Colon (tissue), 2 donors: Measurements from ENCODE around the gene MET.

Experiments used
- FAIRE-seq: peaks from 2 replicates; lab custom pipeline; 2012; peaks lifted over from hg19 to GRCh38; lab: Jason Lieb, UNC
- donor health status: control.
- donor health status: control.

Gene MET

GRCh38 chr7:116785843-116786242 lies 113.8 kb downstream of the MET start:
- no peak for FAIRE-seq

- no peak for FAIRE-seq
Measured at GRCh38 chr7:116786791-116787443, 114.9 kb downstream of the MET start.

DNA sequence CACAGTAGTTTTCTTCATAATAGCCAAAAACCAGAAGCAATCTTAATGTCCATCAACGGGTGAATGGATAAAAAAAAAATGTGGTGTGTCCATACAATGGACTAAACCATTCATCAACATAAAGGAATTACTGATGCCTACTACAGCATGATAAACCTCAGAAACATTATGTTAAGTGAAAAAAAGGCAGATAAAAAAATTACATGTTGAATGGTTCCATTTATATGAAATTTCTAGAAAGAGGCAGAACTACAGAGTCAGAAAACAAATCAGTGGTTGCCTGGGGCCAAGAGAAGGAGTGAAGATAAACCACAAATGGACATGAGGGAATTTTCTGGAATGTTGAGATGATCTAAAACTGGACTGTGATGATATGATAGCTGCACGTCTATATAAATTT lies 115.9 kb downstream of the MET start:
- no peak for FAIRE-seq

DNA sequence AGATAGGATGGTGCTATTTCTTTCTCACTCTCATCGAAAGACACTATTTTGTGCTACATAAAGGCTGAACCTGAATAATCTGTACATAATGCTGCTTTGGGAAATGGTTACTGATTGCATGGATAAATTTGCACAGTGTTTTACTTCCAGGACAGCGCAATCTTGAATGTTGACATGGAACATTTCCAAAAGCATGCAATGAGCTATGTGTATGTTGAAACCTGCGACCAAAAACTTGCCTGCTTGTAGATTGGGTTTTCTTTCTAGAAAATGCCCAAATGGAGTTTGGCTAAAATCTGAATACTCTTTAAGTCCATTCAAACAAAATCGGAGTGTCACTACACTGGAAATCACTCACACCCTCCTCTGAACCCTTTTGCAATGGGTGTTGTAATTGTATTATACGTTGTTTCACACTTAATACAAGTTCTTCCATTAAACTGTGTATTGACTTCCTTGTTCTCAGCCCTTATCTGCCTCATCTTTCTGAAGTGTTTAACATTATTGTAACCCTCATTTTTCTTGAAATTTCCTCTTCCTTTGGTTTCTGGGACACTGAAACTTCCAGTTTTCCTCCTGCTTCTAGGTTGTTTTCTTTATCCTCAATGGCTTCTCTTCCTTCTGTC lies 116.7 kb downstream of the MET start:
- FAIRE-seq: no peak

- no peak for FAIRE-seq
Measured at GRCh38 chr7:116790025-116790424, 118.0 kb downstream of the MET start.

DNA sequence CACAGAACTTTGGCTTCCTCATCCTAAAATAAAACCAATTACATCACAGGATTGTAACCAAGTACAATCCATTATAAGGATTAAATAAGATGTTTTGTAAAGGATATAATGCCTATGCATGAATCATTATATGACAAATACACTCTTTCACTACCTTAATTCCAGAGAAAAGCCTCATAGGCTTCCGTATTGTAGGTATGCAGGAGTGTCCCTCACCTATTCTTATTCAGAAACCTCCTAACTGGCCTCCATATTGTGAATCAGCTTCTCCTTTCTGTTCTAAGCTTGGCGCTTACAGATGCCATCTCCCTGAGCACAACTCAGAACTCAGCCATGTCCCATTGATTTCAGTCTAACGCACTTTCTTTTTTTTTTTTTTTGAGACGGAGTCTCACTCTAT lies 120.8 kb downstream of the MET start:
- no peak for FAIRE-seq

- FAIRE-seq: no peak
Measured at GRCh38 chr7:116793795-116794340, 121.9 kb downstream of the MET start.

DNA sequence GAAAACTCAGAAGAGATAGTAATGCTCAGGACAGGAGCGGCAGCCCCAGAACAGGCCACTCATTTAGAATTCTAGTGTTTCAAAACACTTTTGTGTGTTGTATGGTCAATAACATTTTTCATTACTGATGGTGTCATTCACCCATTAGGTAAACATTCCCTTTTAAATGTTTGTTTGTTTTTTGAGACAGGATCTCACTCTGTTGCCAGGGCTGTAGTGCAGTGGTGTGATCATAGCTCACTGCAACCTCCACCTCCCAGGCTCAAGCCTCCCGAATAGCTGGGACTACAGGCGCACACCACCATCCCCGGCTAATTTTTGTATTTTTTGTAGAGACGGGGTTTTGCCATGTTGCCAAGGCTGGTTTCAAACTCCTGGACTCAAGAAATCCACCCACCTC lies 124.5 kb downstream of the MET start:
- no peak for FAIRE-seq

GRCh38 chr7:116797612-116798011 lies 125.6 kb downstream of the MET start:
- peak; percentile 82 for FAIRE-seq

DNA sequence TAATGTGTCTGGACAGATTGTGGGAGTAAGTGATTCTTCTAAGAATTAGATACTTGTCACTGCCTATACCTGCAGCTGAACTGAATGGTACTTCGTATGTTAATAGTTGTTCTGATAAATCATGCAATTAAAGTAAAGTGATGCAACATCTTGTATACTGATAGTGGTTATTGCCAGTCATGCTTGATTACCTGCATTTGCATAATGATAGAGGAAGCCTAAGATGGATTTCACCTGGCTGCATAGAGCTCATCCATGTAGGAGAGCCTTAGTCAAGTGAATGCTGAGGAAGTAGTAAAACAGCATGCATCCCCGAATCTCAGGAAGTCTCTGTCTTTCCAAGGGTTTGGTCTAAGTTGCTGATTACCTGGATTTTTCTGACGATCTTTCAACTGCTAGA lies 126.2 kb downstream of the MET start:
- no peak for FAIRE-seq

DNA sequence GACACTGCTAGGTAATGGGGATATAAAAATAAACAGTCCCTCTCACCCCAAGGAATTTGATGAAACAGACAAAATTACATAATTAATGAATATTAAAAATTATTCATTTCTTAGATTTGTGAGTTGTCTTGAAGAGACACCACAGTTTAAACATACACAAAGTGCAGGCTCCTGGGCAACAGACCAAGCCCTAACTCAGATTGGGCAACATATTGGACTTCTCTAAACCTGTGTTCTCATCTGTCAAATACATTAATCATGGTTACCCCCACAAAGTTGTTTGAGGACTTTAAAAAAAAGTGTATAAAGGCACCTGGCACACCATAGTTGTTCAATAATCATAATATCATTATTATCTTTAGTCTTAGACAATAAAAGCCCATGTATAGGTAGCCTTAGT lies 127.9 kb downstream of the MET start:
- FAIRE-seq: no peak

GRCh38 chr7:116800594-116800993 lies 128.6 kb downstream of the MET start:
- FAIRE-seq: no peak

DNA sequence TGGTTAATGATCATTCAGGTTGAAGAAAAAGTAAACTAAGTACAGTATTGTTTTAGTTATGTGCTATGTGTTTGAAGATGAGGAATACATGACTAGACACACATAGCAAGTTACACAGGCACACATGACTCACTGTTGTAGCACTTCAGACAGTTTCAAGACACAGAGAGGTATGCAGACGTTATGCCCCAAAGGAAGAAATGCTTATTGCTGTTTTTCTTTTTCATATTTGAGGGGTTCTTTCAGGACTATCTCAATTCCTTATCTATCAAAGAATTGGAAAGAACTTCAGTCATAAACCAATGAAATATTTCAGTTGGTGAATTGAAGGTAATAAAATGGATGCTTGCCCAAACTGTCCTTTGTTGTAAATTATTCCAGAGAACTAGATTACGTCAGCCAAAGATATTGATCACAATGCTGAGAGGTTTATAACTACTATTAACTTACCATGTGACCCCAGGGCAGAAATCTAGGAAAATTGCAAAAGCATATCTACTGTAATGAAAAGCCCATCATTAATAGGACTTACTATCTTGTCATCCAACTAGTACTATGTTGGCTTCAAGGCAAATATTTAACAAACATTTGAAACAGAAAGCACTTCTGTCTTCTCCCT lies 129.2 kb downstream of the MET start:
- no peak for FAIRE-seq

GRCh38 chr7:116802144-116802745 lies 130.2 kb downstream of the MET start:
- FAIRE-seq: no peak

DNA sequence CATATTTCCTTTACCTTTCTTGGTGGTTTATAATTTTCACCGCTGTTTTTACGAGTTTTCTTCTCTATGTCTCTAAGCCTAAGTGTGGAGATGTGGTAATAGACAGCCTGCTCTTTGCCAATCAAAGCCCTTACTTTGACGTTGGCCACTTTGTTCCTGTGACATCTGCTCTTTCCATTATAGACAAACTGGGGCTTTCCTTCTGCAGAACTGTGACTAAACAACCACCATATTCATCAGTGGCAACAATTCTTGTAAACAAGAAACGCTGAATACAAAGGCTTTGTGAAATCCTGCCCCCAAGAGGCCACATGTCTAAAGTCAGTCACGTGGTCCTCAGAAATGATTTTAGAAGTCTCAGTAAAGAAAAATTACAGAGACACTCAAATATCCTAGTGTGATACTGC lies 130.8 kb downstream of the MET start:
- no peak for FAIRE-seq

GRCh38 chr7:116804471-116804870 lies 132.5 kb downstream of the MET start:
- no peak for FAIRE-seq

GRCh38 chr7:116805100-116805544 lies 133.1 kb downstream of the MET start:
- FAIRE-seq: no peak

GRCh38 chr7:116806046-116806944 lies 134.3 kb downstream of the MET start:
- no peak for FAIRE-seq

DNA sequence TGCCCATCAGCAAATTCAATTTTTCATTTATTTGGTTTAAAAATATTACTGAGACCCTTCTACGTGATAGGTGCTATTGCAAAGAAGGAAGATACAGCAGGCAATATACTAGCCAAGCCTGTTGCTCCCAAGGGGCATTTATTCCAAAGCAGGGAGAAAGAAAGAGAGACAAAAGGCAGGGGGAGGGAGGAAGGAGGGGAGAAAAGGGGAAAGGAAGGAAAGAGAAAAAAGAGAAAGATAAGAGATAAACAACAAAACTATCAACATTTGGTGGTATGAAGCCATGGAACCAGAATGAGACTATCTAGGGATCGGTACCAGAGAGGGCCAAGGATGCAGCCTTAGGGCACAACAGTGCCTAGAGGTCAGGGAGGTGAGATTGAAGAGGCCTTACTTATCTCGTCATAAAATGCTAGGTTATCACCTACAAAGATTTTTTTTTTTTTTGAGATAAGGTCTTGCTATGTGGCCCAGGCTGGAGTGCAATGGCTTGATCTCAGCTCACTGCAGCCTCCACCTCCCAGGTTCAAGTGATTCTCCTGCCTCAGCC lies 135.1 kb downstream of the MET start:
- no peak for FAIRE-seq

GRCh38 chr7:116809636-116810266 lies 137.8 kb downstream of the MET start:
- peak; percentile 31 for FAIRE-seq
